HepG2 (cell line): ENCODE measurements around the gene LRP10. TPM values are rescaled to one million over a fixed set of nuclear protein-coding genes. Genes with fewer than 3 reads are reported as not detected.

ENCODE experiments used
- ATAC-seq: fragments of 200-7000 bp; cut with Tn5 transposase; 3 replicates; pipeline ENCODE4 v1.9.1; 2020; ENCODE audit warnings: mild to moderate bottlenecking, moderate library complexity
- BruUV-seq: library from RNA; stranded (reverse); fragments of 400-500 nt; replicated peaks from 2 replicates; lab custom pipeline; 2021; lab: Mats Ljungman, UMichigan
- CTCF ChIA-PET: fragments of 300-600 bp; formaldehyde crosslinking; extraction: SDS; loops from one replicate; lab custom pipeline; 2021; ENCODE audit warnings: low total read pairs, inconsistent platforms, low intra/inter-chr PET ratio; lab: Yijun Ruan, JAX
- POLR2A ChIA-PET: fragments of 350-600 bp; sonication (Branson Sonifier 250); formaldehyde crosslinking; loops from one replicate; lab custom pipeline; 2020; ENCODE audit warnings: antibody characterized with exemption, inconsistent platforms; lab: Yijun Ruan, JAX
- DNase-seq: peaks from one replicate; pipeline ENCODE4 v3.0.0-alpha.2; 2015; ENCODE audit warnings: low spot score
- FAIRE-seq: peaks from 3 replicates; lab custom pipeline; 2011; peaks lifted over from hg19 to GRCh38; lab: Jason Lieb, UNC
- H2AFZ ChIP-seq: one replicate; pipeline ENCODE4 v1.6.1; 2011; ENCODE audit warnings: low read length, inconsistent platforms
- H3K27ac ChIP-seq: fragments of 300-600 bp; 3 replicates; pipeline ENCODE4 v1.8.0; 2011; ENCODE audit warnings: mixed run types, mild to moderate bottlenecking, mixed read lengths, low read length, inconsistent platforms; ENCODE audit not compliant: insufficient read depth; ENCODE audit errors: extremely low read length
- H3K27me3 ChIP-seq, 2 experiments: fragments of 200-600 bp in 1 of 2; 2 replicates in 1 of 2; 3 replicates in 1 of 2; pipeline versions ENCODE4 v1.6.0 to v1.8.0; 2011; ENCODE audit warnings: low read length in 2 of 2, mild to moderate bottlenecking in 2 of 2, moderate library complexity in 2 of 2, inconsistent platforms in 1 of 2; ENCODE audit not compliant: insufficient read depth in 2 of 2, control insufficient read depth in 1 of 2
- H3K36me3 ChIP-seq, 2 experiments: fragments of 200-600 bp in 1 of 2; replicated peaks in 1 of 2; 2 replicates in 1 of 2; 3 replicates in 1 of 2; pipeline versions ENCODE4 v1.5.1 to v1.8.0; 2011; ENCODE audit warnings: low read length in 2 of 2, inconsistent platforms in 1 of 2; ENCODE audit not compliant: insufficient read depth in 2 of 2, control insufficient read depth in 1 of 2
- H3K4me1 ChIP-seq: 2 replicates; pipeline ENCODE4 v1.5.1; 2012; ENCODE audit warnings: low read length, inconsistent platforms; ENCODE audit not compliant: insufficient read depth
- H3K4me2 ChIP-seq: 2 replicates; pipeline ENCODE4 v1.6.0; 2011; ENCODE audit warnings: low read depth, low read length, inconsistent platforms
- H3K4me3 ChIP-seq, 3 experiments: fragments of 200-600 bp in 1 of 3; sonication (generic), shearing (Covaris generic) in 1 of 3; replicated peaks in 1 of 3; 2 replicates each; pipeline ENCODE4 v1.5.1; 2011 to 2016; ENCODE audit warnings: low read length in 3 of 3, inconsistent platforms in 2 of 3, low read depth in 2 of 3, mild to moderate bottlenecking in 2 of 3, control low read depth in 1 of 3, mixed read lengths in 1 of 3; ENCODE audit not compliant: insufficient read depth in 1 of 3
- H3K79me2 ChIP-seq: one replicate; pipeline ENCODE4 v1.6.1; 2011; ENCODE audit warnings: low read length, inconsistent platforms; ENCODE audit not compliant: insufficient read depth
- H3K9ac ChIP-seq: 2 replicates; pipeline ENCODE4 v1.6.0; 2011; ENCODE audit warnings: mild to moderate bottlenecking, low read depth, low read length, inconsistent platforms; ENCODE audit not compliant: insufficient read depth
- H3K9me3 ChIP-seq: 2 replicates; pipeline ENCODE4 v1.5.1; 2012; ENCODE audit warnings: mild to moderate bottlenecking, low read length
- H4K20me1 ChIP-seq: 2 replicates; pipeline ENCODE4 v1.6.0; 2011; ENCODE audit warnings: inconsistent platforms, mild to moderate bottlenecking, low read length, moderate library complexity; ENCODE audit not compliant: insufficient read depth
- ARNT ChIP-seq: fragments of 450-650 bp; IDR thresholded peaks from 2 replicates; pipeline ENCODE4 v1.6.1; 2017
- ARNTL ChIP-seq: sonication (generic); formaldehyde crosslinking; IDR thresholded peaks from 2 replicates; pipeline ENCODE4 v1.4.0; 2020; ENCODE audit warnings: mild to moderate bottlenecking, missing genetic modification reagents
- CEBPB ChIP-seq: IDR thresholded peaks from 2 replicates; pipeline ENCODE4 v1.6.1; 2011; ENCODE audit warnings: low read depth, low read length, improper control_type of control experiment, borderline replicate concordance
- CEBPG ChIP-seq: IDR thresholded peaks from 2 replicates; pipeline ENCODE4 v1.6.1; 2016
- EEA1 ChIP-seq: sonication (generic); formaldehyde crosslinking; IDR thresholded peaks from 2 replicates; pipeline ENCODE4 v1.5.1; 2020; ENCODE audit warnings: mild to moderate bottlenecking, missing genetic modification reagents, borderline replicate concordance
- FLYWCH1 ChIP-seq: sonication (generic); formaldehyde crosslinking; IDR thresholded peaks from 2 replicates; pipeline ENCODE4 v1.8.1; 2023; ENCODE audit warnings: mild to moderate bottlenecking, missing genetic modification reagents
- FOXC1 ChIP-seq: sonication (generic); formaldehyde crosslinking; IDR thresholded peaks from 2 replicates; pipeline ENCODE4 v1.8.0; 2022; ENCODE audit warnings: mild to moderate bottlenecking, missing genetic modification reagents, borderline replicate concordance
- ZBTB4 ChIP-seq: sonication (generic); formaldehyde crosslinking; IDR thresholded peaks from 2 replicates; pipeline ENCODE4 v1.4.0; 2020; ENCODE audit warnings: missing genetic modification reagents, mild to moderate bottlenecking, borderline replicate concordance
- ZFP41 ChIP-seq: sonication (generic); formaldehyde crosslinking; IDR thresholded peaks from 2 replicates; pipeline ENCODE4 v1.4.0; 2020; ENCODE audit warnings: mild to moderate bottlenecking, missing genetic modification reagents, borderline replicate concordance
- ZNF556 ChIP-seq: sonication (generic); formaldehyde crosslinking; IDR thresholded peaks from 2 replicates; pipeline ENCODE4 v1.4.0; 2020; ENCODE audit warnings: mild to moderate bottlenecking, missing genetic modification reagents, borderline replicate concordance
- ZNF580 ChIP-seq: IDR thresholded peaks from 2 replicates; pipeline ENCODE4 v1.6.1; 2016; ENCODE audit warnings: low read depth, borderline replicate concordance
- ZNF782 ChIP-seq: sonication (generic); formaldehyde crosslinking; IDR thresholded peaks from 2 replicates; pipeline ENCODE4 v1.4.0; 2020; ENCODE audit warnings: missing genetic modification reagents, mild to moderate bottlenecking, borderline replicate concordance
- WGBS: methylation state at CpG from one replicate; pipeline ENCODE4 v1.1.6; 2017; ENCODE audit warnings: low lambda C conversion rate; 5-methylcytosine and 5-hydroxymethylcytosine counted together
- in situ Hi-C: cut with HindIII; loops from 2 replicates; pipeline ENCODE4 v1.10.0; 2017; ENCODE audit warnings: low pct_unique_long_range_greater_than_20kb; ENCODE audit not compliant: extremely low pct_ligation_motif_present
- intact Hi-C: fragments of 100-400 bp; cut with micrococcal nuclease; formaldehyde crosslinking; loops from one replicate; pipeline ENCODE4 v1.10.0; 2022; ENCODE audit not compliant: unreplicated experiment
- polyA plus RNA-seq, 8 experiments: library from polyadenylated mRNA; depleted of rRNA in 3 of 8; stranded (reverse) in 7 of 8; unstranded in 1 of 8; fragments of >200 nt; fragmentation: Illumina TruSeq in 4 of 8; extraction: Trizol in 4 of 8; gene quantifications; 2 replicates each; pipeline versions ENCODE4 v1.2.1 to v1.2.3, GENCODE V29; 2011 to 2016; ENCODE audit warnings: low read depth in 4 of 8, missing spikeins in 1 of 8, mixed read lengths in 1 of 8; ENCODE audit not compliant: insufficient read depth in 1 of 8
- total RNA-seq, 5 experiments: library from RNA; depleted of rRNA; stranded (reverse); fragments of >200 nt; fragmentation: Illumina TruSeq; extraction: Trizol; gene quantifications; 2 replicates each; pipeline ENCODE4 v1.2.3, GENCODE V29; 2016; ENCODE audit warnings: low read depth in 1 of 5
- TF ChIP-seq, protein P1 (sequence below): sonication (generic); formaldehyde crosslinking; conservative IDR thresholded peaks from 2 replicates; pipeline ENCODE4 v1.8.1; 2023; ENCODE audit warnings: missing genetic modification reagents
- TF ChIP-seq, protein P2 (sequence below): sonication (generic); formaldehyde crosslinking; IDR thresholded peaks from 2 replicates; pipeline ENCODE4 v1.4.0; 2020; ENCODE audit warnings: missing genetic modification reagents, mild to moderate bottlenecking, borderline replicate concordance
- TF ChIP-seq, protein P3 (sequence below): sonication (generic); formaldehyde crosslinking; IDR thresholded peaks from 2 replicates; pipeline ENCODE4 v1.4.0; 2020; ENCODE audit warnings: missing genetic modification reagents

The LRP10 gene
- total and polyA plus RNA-seq, 2 of the 13 experiments (the other 11 are each of a cell fraction or from before 2014, with no cell fraction given) = 16.9 to 45.2 TPM

DNA sequence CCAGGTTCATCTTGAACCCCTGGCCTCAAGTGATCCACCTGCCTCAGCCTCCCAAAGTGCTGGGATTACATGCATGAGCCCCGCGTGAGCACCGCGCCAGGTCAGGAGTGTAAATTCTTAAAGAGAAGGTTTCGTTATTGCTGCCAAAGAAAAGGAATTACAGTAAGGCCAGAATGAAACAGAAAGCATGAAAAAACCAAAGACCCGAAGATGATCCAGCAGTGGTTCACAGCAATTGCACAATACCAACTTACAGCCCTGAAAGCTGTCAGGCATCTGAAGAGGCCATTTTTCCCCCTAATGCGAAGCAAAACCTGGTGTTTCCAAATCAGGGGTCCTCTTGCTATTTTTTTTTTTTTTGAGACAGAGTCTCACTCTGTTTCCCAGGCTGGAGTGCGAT is 37.1 kb downstream of the LRP10 start:
- no peak overlapping the region for H3K4me3 ChIP-seq
- intact Hi-C loops (no loop called here), in situ Hi-C loops (no loop called here)
- H2AFZ ChIP-seq = no peak overlapping the region
- H3K4me1 ChIP-seq = peaks cover 18% of the 10 kb centered on the region
- no peaks in the 10 kb centered on the region for H3K36me3 ChIP-seq
- no peaks in the 10 kb centered on the region for H4K20me1 ChIP-seq
- no peak overlapping the region for H3K9ac ChIP-seq
- H3K4me2 ChIP-seq = 0 out of 2 replicates have a peak overlapping the region, but pooled peaks have one; percentile 5
- no peak for FAIRE-seq
- BruUV-seq = no TSS peak
- no peak overlapping the region for H3K27ac ChIP-seq
- peak; percentile 20; the same call in 1 of the 3 replicates for ATAC-seq
- CTCF ChIA-PET = no interaction called here
- DNase-seq = no peak
- no peaks in the 10 kb centered on the region for H3K27me3 ChIP-seq
- 69% methylated on average over 8 of the region's 8 CpGs for WGBS
- no peaks in the 10 kb centered on the region for H3K9me3 ChIP-seq
- no peaks in the 10 kb centered on the region for H3K79me2 ChIP-seq
- POLR2A ChIA-PET = no interaction called here
- no peak for TF ChIP-seq ZNF782 (CRISPR knock-in tag)
- peak; percentile 89 for TF ChIP-seq CEBPG
- TF ChIP-seq FLYWCH1 (CRISPR knock-in tag) = peak; percentile 1; the same call in 1 of the 2 replicates
- TF ChIP-seq EEA1 = no peak
- TF ChIP-seq, protein P1, sequence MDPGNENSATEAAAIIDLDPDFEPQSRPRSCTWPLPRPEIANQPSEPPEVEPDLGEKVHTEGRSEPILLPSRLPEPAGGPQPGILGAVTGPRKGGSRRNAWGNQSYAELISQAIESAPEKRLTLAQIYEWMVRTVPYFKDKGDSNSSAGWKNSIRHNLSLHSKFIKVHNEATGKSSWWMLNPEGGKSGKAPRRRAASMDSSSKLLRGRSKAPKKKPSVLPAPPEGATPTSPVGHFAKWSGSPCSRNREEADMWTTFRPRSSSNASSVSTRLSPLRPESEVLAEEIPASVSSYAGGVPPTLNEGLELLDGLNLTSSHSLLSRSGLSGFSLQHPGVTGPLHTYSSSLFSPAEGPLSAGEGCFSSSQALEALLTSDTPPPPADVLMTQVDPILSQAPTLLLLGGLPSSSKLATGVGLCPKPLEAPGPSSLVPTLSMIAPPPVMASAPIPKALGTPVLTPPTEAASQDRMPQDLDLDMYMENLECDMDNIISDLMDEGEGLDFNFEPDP (CRISPR knock-in tag) = 0 out of 2 replicates have a peak, but pooled peaks have one; percentile 39
- no peak for TF ChIP-seq ARNTL (CRISPR knock-in tag)
- TF ChIP-seq ARNT = no peak
- TF ChIP-seq, protein P2, sequence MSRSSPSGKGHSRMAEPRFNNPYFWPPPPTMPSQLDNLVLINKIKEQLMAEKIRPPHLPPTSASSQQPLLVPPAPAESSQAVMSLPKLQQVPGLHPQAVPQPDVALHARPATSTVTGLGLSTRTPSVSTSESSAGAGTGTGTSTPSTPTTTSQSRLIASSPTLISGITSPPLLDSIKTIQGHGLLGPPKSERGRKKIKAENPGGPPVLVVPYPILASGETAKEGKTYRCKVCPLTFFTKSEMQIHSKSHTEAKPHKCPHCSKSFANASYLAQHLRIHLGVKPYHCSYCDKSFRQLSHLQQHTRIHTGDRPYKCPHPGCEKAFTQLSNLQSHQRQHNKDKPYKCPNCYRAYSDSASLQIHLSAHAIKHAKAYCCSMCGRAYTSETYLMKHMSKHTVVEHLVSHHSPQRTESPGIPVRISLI (CRISPR knock-in tag) = no peak
- TF ChIP-seq CEBPB = peak; percentile 97
- no peak for TF ChIP-seq ZFP41 (CRISPR knock-in tag)
- TF ChIP-seq ZNF580 (CRISPR knock-in tag) = no peak
- TF ChIP-seq ZNF556 (CRISPR knock-in tag) = no peak
- TF ChIP-seq, protein P3, sequence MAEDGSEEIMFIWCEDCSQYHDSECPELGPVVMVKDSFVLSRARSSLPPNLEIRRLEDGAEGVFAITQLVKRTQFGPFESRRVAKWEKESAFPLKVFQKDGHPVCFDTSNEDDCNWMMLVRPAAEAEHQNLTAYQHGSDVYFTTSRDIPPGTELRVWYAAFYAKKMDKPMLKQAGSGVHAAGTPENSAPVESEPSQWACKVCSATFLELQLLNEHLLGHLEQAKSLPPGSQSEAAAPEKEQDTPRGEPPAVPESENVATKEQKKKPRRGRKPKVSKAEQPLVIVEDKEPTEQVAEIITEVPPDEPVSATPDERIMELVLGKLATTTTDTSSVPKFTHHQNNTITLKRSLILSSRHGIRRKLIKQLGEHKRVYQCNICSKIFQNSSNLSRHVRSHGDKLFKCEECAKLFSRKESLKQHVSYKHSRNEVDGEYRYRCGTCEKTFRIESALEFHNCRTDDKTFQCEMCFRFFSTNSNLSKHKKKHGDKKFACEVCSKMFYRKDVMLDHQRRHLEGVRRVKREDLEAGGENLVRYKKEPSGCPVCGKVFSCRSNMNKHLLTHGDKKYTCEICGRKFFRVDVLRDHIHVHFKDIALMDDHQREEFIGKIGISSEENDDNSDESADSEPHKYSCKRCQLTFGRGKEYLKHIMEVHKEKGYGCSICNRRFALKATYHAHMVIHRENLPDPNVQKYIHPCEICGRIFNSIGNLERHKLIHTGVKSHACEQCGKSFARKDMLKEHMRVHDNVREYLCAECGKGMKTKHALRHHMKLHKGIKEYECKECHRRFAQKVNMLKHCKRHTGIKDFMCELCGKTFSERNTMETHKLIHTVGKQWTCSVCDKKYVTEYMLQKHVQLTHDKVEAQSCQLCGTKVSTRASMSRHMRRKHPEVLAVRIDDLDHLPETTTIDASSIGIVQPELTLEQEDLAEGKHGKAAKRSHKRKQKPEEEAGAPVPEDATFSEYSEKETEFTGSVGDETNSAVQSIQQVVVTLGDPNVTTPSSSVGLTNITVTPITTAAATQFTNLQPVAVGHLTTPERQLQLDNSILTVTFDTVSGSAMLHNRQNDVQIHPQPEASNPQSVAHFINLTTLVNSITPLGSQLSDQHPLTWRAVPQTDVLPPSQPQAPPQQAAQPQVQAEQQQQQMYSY (CRISPR knock-in tag) = no peak
- no peak for TF ChIP-seq ZBTB4
- TF ChIP-seq FOXC1 (CRISPR knock-in tag) = peak; percentile 76; the same call in 1 of the 2 replicates
